OCI-LY3 (cell line): ENCODE data around the gene TMEM167B.

Experiments
- H2AFZ ChIP-seq: fragments of 200-600, 300-600 bp; shearing (Covaris generic); 2 replicates; pipeline ENCODE4 v1.6.0; 2014; ENCODE audit warnings: antibody characterized with exemption, low read depth, low read length
- H3K27ac ChIP-seq: fragments of 200-600, 300-600 bp; sonication (generic); 2 replicates; pipeline ENCODE4 v1.5.1; 2014; ENCODE audit warnings: mild to moderate bottlenecking, low read length, moderate library complexity, mixed read lengths
- H3K27me3 ChIP-seq: fragments of 200-600, 300-600 bp; sonication (generic); 2 replicates; pipeline ENCODE4 v1.6.1; 2014; ENCODE audit warnings: low read depth, low read length, mixed read lengths
- H3K36me3 ChIP-seq: fragments of 200-600, 300-600 bp; sonication (generic); replicated peaks from 2 replicates; pipeline ENCODE3; 2014; ENCODE audit warnings: low read depth, low read length, mixed read lengths
- H3K4me1 ChIP-seq: fragments of 300-600, 200-600 bp; sonication (generic); 2 replicates; pipeline ENCODE4 v1.6.1; 2014; ENCODE audit warnings: low read length, mixed read lengths
- H3K4me2 ChIP-seq: fragments of 200-600, 300-600 bp; sonication (generic); 2 replicates; pipeline ENCODE4 v1.6.1; 2014; ENCODE audit warnings: low read length, mixed read lengths
- H3K4me3 ChIP-seq: fragments of 300-600, 200-600 bp; sonication (generic); 2 replicates; pipeline ENCODE4 v1.5.1; 2014; ENCODE audit warnings: antibody characterized with exemption, mild to moderate bottlenecking, low read length, moderate library complexity
- H3K79me2 ChIP-seq: fragments of 300-600, 200-600 bp; shearing (Covaris generic); 2 replicates; pipeline ENCODE4 v1.6.1; 2014; ENCODE audit warnings: mild to moderate bottlenecking, low read length, mixed read lengths
- H3K9ac ChIP-seq: fragments of 300-600, 200-600 bp; shearing (Covaris generic); 2 replicates; pipeline ENCODE4 v1.6.0; 2014; ENCODE audit warnings: mild to moderate bottlenecking, low read length, moderate library complexity
- H3K9me3 ChIP-seq: fragments of 200-600, 300-600 bp; shearing (Covaris generic); 2 replicates; pipeline ENCODE4 v1.6.1; 2014; ENCODE audit warnings: low read length, mixed read lengths; ENCODE audit not compliant: insufficient read depth
- H4K20me1 ChIP-seq: fragments of 200-600, 300-600 bp; sonication (generic); 2 replicates; pipeline ENCODE4 v1.6.1; 2016; ENCODE audit warnings: low read length, mixed read lengths; ENCODE audit not compliant: insufficient read depth
- CTCF ChIP-seq: fragments of 200-600, 300-600 bp; sonication (generic); IDR thresholded peaks from 2 replicates; pipeline ENCODE4 v1.5.1; 2014; ENCODE audit warnings: antibody characterized with exemption, low read length, low read depth
- EZH2phosphoT487 ChIP-seq: fragments of 200-600 bp; shearing (Covaris generic); IDR thresholded peaks from 2 replicates; pipeline ENCODE4 v1.6.1; 2018; ENCODE audit warnings: antibody characterized with exemption, mixed run types, low read depth

The TMEM167B gene

GRCh38 chr1:109136766-109137165 lies 46.2 kb downstream of the TMEM167B start:
- Histone ChIP-seq H3K4me3 (no peak overlapping the region), H4K20me1 (no peaks in the 10 kb centered on the region), H2AFZ (no peak overlapping the region), H3K27me3 (no peaks in the 10 kb centered on the region), H3K79me2 (no peaks in the 10 kb centered on the region), H3K4me2 (no peak overlapping the region), H3K36me3 (no peaks in the 10 kb centered on the region), H3K9me3 (no peaks in the 10 kb centered on the region), H3K9ac (no peak overlapping the region), H3K27ac (no peak overlapping the region), H3K4me1 (peaks cover 17% of the 10 kb centered on the region)
- TF ChIP-seq CTCF (no peak), EZH2phosphoT487 (no peak)

- Histone ChIP-seq H3K27ac (no peak overlapping the region), H3K4me2 (no peak overlapping the region), H3K79me2 (no peaks in the 10 kb centered on the region), H3K36me3 (no peaks in the 10 kb centered on the region), H3K9me3 (no peaks in the 10 kb centered on the region), H4K20me1 (no peaks in the 10 kb centered on the region), H3K4me3 (no peak overlapping the region), H2AFZ (no peak overlapping the region), H3K4me1 (peaks cover 17% of the 10 kb centered on the region), H3K27me3 (no peaks in the 10 kb centered on the region), H3K9ac (no peak overlapping the region)
- no peak for TF ChIP-seq CTCF
- no peak for TF ChIP-seq EZH2phosphoT487
Observed at GRCh38 chr1:109137958-109138357, 47.4 kb downstream of the TMEM167B start.

GRCh38 chr1:109138358-109138757 lies 47.8 kb downstream of the TMEM167B start:
- Histone ChIP-seq H3K27me3 (no peaks in the 10 kb centered on the region), H3K4me3 (no peak overlapping the region), H2AFZ (no peak overlapping the region), H3K4me1 (peaks cover 17% of the 10 kb centered on the region), H3K36me3 (no peaks in the 10 kb centered on the region), H3K79me2 (no peaks in the 10 kb centered on the region), H3K9me3 (no peaks in the 10 kb centered on the region), H3K9ac (no peak overlapping the region), H4K20me1 (no peaks in the 10 kb centered on the region), H3K27ac (no peak overlapping the region), H3K4me2 (no peak overlapping the region)
- TF ChIP-seq CTCF (no peak), EZH2phosphoT487 (no peak)

- Histone ChIP-seq H3K79me2 (no peaks in the 10 kb centered on the region), H3K9me3 (no peaks in the 10 kb centered on the region), H3K4me2 (no peak overlapping the region), H3K9ac (no peak overlapping the region), H2AFZ (no peak overlapping the region), H4K20me1 (no peaks in the 10 kb centered on the region), H3K4me3 (no peak overlapping the region), H3K4me1 (no peaks in the 10 kb centered on the region), H3K36me3 (no peaks in the 10 kb centered on the region), H3K27ac (no peak overlapping the region), H3K27me3 (no peaks in the 10 kb centered on the region)
- TF ChIP-seq EZH2phosphoT487: no peak
- TF ChIP-seq CTCF: no peak
Observed at GRCh38 chr1:109140392-109140791, 49.8 kb downstream of the TMEM167B start.
